Fibroblast of lung (primary cell): ENCODE measurements around the gene PCNT. TPM values are rescaled to one million over a fixed set of nuclear protein-coding genes. Genes with fewer than 3 reads are reported as not detected.

Source experiments
- DNase-seq, 2 donors: peaks; one replicate each; pipeline versions ENCODE4 v3.0.0 to v3.0.0-alpha.2; 2010; ENCODE audit warnings: low read depth in 2 of 2
- H2AFZ ChIP-seq: 2 replicates; pipeline ENCODE4 v1.5.1; 2012; ENCODE audit warnings: low read length, control low read depth, inconsistent platforms
- H3K27ac ChIP-seq: 2 replicates; pipeline ENCODE4 v1.5.1; 2011; ENCODE audit warnings: low read length, control low read depth; ENCODE audit not compliant: insufficient read depth
- H3K27me3 ChIP-seq: 2 replicates; pipeline ENCODE4 v1.5.1; 2011; ENCODE audit warnings: mild to moderate bottlenecking, low read length; ENCODE audit not compliant: control insufficient read depth, insufficient read depth
- H3K36me3 ChIP-seq: 2 replicates; pipeline ENCODE4 v1.5.1; 2011; ENCODE audit warnings: low read length; ENCODE audit not compliant: control insufficient read depth, insufficient read depth
- H3K4me1 ChIP-seq: 2 replicates; pipeline ENCODE4 v1.5.1; 2011; ENCODE audit warnings: low read length; ENCODE audit not compliant: control insufficient read depth, insufficient read depth; ENCODE audit errors: extremely low read depth
- H3K4me2 ChIP-seq: 2 replicates; pipeline ENCODE4 v1.5.1; 2011; ENCODE audit warnings: low read length, control low read depth; ENCODE audit not compliant: insufficient read depth; ENCODE audit errors: extremely low read depth
- H3K4me3 ChIP-seq, 4 experiments: fragments of 200-600 bp in 1 of 4; sonication (generic) in 1 of 4; replicated peaks in 1 of 4; 2 replicates each; pipeline ENCODE4 v1.5.1; 2011 to 2016; ENCODE audit warnings: low read length in 4 of 4, low read depth in 3 of 4, mild to moderate bottlenecking in 3 of 4, control low read depth in 2 of 4, inconsistent platforms in 1 of 4, mixed read lengths in 1 of 4; ENCODE audit not compliant: insufficient read depth in 1 of 4; ENCODE audit errors: control extremely low read depth in 1 of 4
- H3K79me2 ChIP-seq: 2 replicates; pipeline ENCODE4 v1.5.1; 2012; ENCODE audit warnings: mild to moderate bottlenecking, low read length, inconsistent platforms; ENCODE audit not compliant: control insufficient read depth, insufficient read depth
- H3K9ac ChIP-seq: 2 replicates; pipeline ENCODE4 v1.5.1; 2011; ENCODE audit warnings: mild to moderate bottlenecking, low read length, control low read depth; ENCODE audit not compliant: insufficient read depth
- H3K9me3 ChIP-seq: 2 replicates; pipeline ENCODE4 v1.5.1; 2012; ENCODE audit warnings: low read depth, low read length; ENCODE audit not compliant: control insufficient read depth, insufficient read depth
- H4K20me1 ChIP-seq: 2 replicates; pipeline ENCODE4 v1.5.1; 2011; ENCODE audit warnings: low read length; ENCODE audit not compliant: control insufficient read depth, insufficient read depth; ENCODE audit errors: extremely low read depth
- EZH2 ChIP-seq: IDR thresholded peaks from 2 replicates; pipeline ENCODE4 v1.5.1; 2012; ENCODE audit warnings: low read length, control low read depth, mild to moderate bottlenecking; ENCODE audit errors: missing control alignments
- polyA plus RNA-seq, 2 donors: library from polyadenylated mRNA; depleted of rRNA in 1 of 2; stranded (reverse) in 1 of 2; unstranded in 1 of 2; fragments of >200 nt; gene quantifications; 2 replicates each; pipeline ENCODE4 v1.2.1, GENCODE V29; 2011 to 2012; ENCODE audit warnings: missing spikeins in 1 of 2
- total RNA-seq: library from RNA; depleted of rRNA; stranded (reverse); fragments of >200 nt; gene quantifications from 2 replicates; pipeline ENCODE4 v1.2.1, GENCODE V29; 2014
- TF ChIP-seq, protein P1 (sequence below), 2 donors: IDR thresholded peaks in 1 of 2; conservative IDR thresholded peaks in 1 of 2; 1 replicate in 1 of 2; 2 replicates in 1 of 2; pipeline ENCODE4 v1.5.1; 2011 to 2012; ENCODE audit warnings: low read length in 2 of 2, control low read depth in 1 of 2, inconsistent platforms in 1 of 2, low read depth in 1 of 2, mild to moderate bottlenecking in 1 of 2

The PCNT gene
- total and polyA plus RNA-seq, 2 donors (not counting 1 experiment from before 2014, with no cell fraction given): 7.4 to 26.1 TPM

DNA sequence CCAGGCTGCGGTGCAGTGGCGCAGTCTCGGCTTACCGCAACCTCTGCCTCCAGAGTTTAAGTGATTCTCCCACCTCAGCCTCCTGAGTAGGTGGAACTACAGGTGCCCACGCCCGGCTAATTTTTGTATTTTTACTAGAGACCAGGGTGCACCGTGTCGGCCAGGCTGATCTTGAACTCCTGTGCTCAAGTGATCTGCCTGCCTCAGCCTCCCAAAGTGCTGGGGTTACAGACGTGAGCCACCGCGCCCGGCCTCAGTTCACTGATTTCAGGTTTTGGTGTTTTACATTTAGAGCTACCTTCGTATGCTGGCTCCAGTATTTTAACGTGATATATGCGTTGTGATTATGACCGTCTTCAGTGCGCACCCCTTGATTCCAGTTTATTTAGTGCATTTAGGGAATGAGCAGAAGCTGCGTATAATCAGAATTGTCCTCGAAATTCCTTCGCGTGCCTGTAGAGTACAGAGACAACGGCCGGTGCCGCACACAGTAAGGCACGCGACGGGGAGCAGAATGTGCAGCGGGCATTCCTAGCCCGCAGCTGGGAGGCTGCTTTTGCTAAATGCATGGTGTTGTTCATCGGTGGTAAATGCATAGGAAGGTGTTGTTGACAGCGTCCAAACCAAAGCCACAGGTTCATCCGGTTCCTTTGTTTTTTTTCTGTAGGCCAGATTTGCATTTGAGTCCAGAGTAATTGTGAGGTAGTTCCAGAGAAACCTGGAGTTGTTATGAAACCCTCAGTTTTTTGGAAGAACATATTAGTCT lies 85.9 kb downstream of the PCNT start:
- Histone ChIP-seq H4K20me1 (no peaks in the 10 kb centered on the region), H3K4me1 (no peaks in the 10 kb centered on the region), H3K79me2 (no peaks in the 10 kb centered on the region), H3K4me2 (no peak overlapping the region), H3K4me3 (no peak overlapping the region), H2AFZ (no peak overlapping the region), H3K36me3 (peaks cover 10% of the 10 kb centered on the region), H3K27me3 (no peaks in the 10 kb centered on the region), H3K27ac (no peak overlapping the region), H3K9me3 (no peaks in the 10 kb centered on the region), H3K9ac (no peak overlapping the region)
- TF ChIP-seq EZH2: no peak
- TF ChIP-seq, protein P1, sequence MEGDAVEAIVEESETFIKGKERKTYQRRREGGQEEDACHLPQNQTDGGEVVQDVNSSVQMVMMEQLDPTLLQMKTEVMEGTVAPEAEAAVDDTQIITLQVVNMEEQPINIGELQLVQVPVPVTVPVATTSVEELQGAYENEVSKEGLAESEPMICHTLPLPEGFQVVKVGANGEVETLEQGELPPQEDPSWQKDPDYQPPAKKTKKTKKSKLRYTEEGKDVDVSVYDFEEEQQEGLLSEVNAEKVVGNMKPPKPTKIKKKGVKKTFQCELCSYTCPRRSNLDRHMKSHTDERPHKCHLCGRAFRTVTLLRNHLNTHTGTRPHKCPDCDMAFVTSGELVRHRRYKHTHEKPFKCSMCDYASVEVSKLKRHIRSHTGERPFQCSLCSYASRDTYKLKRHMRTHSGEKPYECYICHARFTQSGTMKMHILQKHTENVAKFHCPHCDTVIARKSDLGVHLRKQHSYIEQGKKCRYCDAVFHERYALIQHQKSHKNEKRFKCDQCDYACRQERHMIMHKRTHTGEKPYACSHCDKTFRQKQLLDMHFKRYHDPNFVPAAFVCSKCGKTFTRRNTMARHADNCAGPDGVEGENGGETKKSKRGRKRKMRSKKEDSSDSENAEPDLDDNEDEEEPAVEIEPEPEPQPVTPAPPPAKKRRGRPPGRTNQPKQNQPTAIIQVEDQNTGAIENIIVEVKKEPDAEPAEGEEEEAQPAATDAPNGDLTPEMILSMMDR (conservative IDR thresholded peaks at IDR 0.05 in 1 of 2, IDR thresholded peaks at IDR 0.05 in 1 of 2; ENCODE audit: low read depth in 1 of 2, low read length in 2 of 2): no peak
- DNase-seq: no peak

DNA sequence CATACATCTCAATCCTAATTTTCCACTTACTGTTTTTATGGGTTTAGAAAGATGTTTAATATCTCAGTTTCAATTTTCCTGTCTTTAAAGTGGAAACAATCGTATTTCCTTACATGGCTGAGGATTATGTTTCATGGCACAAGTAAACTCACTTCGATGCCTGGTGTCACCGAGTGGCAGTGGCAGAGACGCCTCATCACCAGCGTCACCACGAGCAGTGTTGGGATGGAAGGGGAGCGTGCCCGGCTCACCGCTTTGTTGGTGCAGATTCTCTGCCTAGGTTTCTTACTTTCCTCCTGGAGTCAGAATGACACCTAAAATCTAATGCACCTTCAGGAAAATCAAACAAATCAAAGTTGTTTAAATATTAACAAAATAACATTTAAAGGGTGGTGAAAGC lies 86.6 kb downstream of the PCNT start:
- no peak for DNase-seq

DNA sequence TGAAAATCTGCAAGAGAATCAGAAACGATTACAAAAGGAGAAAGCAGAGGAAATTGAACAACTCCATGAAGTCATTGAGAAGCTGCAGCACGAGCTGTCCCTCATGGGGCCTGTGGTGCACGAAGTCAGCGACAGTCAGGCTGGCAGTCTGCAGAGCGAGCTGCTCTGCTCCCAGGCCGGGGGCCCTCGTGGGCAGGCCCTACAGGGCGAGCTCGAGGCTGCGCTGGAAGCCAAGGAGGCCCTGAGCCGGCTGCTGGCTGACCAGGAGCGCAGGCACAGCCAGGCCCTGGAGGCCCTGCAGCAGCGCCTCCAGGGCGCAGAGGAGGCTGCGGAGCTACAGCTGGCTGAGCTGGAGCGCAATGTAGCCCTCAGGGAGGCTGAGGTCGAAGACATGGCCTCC lies 87.3 kb downstream of the PCNT start:
- peaks cover 10% of the 10 kb centered on the region for H3K36me3 ChIP-seq
- H3K27me3 ChIP-seq: no peaks in the 10 kb centered on the region
- TF ChIP-seq EZH2: no peak
- TF ChIP-seq, protein P1 (conservative IDR thresholded peaks at IDR 0.05 in 1 of 2, IDR thresholded peaks at IDR 0.05 in 1 of 2; ENCODE audit: low read depth in 1 of 2, low read length in 2 of 2): no peak

More for the DNA sequence above, 86.6 kb downstream of the PCNT start:
- TF ChIP-seq EZH2: no peak
- TF ChIP-seq, protein P1 (conservative IDR thresholded peaks at IDR 0.05 in 1 of 2, IDR thresholded peaks at IDR 0.05 in 1 of 2; ENCODE audit: low read depth in 1 of 2, low read length in 2 of 2): no peak
- H3K79me2 ChIP-seq: no peaks in the 10 kb centered on the region
- H3K4me1 ChIP-seq: no peaks in the 10 kb centered on the region
- H3K27me3 ChIP-seq: no peaks in the 10 kb centered on the region
- H3K9ac ChIP-seq: no peak overlapping the region
- H3K4me3 ChIP-seq: no peak overlapping the region
- no peaks in the 10 kb centered on the region for H4K20me1 ChIP-seq
- H3K27ac ChIP-seq: no peak overlapping the region
- peaks cover 10% of the 10 kb centered on the region for H3K36me3 ChIP-seq
- H2AFZ ChIP-seq: no peak overlapping the region
- H3K4me2 ChIP-seq: no peak overlapping the region
- no peaks in the 10 kb centered on the region for H3K9me3 ChIP-seq

More for the DNA sequence above, 87.3 kb downstream of the PCNT start:
- Histone ChIP-seq H3K4me3 (no peak overlapping the region), H3K79me2 (no peaks in the 10 kb centered on the region), H4K20me1 (no peaks in the 10 kb centered on the region), H3K27ac (no peak overlapping the region), H3K9ac (no peak overlapping the region), H2AFZ (no peak overlapping the region), H3K4me1 (no peaks in the 10 kb centered on the region), H3K9me3 (no peaks in the 10 kb centered on the region), H3K4me2 (no peak overlapping the region)
- no peak for DNase-seq
